ENCODE data around the gene SCG5. TPM values are rescaled to one million over a fixed set of nuclear protein-coding genes. Genes with fewer than 3 reads are reported as not detected.

The SCG5 gene
- total RNA-seq, 1 experiment from 2014 or later: 23.9 TPM

- no peak overlapping the region for H2BK20ac ChIP-seq (ENCODE audit: low read depth, low read length, poor library complexity, severe bottlenecking)
- no peaks in the 10 kb centered on the region for H3K79me1 ChIP-seq (ENCODE audit: insufficient read depth, low read depth, low read length, poor library complexity, severe bottlenecking)
- H4K8ac ChIP-seq (replicated peaks; ENCODE audit: insufficient read length, low read depth, low read length): no peak overlapping the region
- Mint-ChIP-seq H3K4me1 (peaks cover 7 to 16% of the 10 kb centered on the region in 2 experiments; a peak in 3 of 4 replicates), H3K36me3 (ENCODE audit: insufficient read depth in 1 of 3, low read depth in 3 of 3) (peaks cover 4 to 29% (median 7%) of the 10 kb centered on the region in 3 experiments; a peak in 6 of 7 replicates), H3K27ac (0 out of 7 replicates have a peak overlapping the region, but pooled peaks of 1 of the 3 experiments have one; percentile 34), H3K27me3 (ENCODE audit: low read depth) (no peaks in the 10 kb centered on the region; the same call in 1 of the 2 replicates), H3K9me3 (no peaks in the 10 kb centered on the region; a peak in 1 of 5 replicates), H3K4me3 (no peak overlapping the region)
- H4K91ac ChIP-seq (ENCODE audit: insufficient read length, low read depth, low read length): no peak overlapping the region
- H3K79me2 ChIP-seq (ENCODE audit: insufficient read depth, low read length): no peaks in the 10 kb centered on the region
- no peak overlapping the region for H3K9ac ChIP-seq (ENCODE audit: extremely low read depth, insufficient read length, low read length)
- H3K27ac ChIP-seq (ENCODE audit: insufficient read length, low read depth, low read length): no peak overlapping the region
- H2BK15ac ChIP-seq (ENCODE audit: low read depth, low read length): no peak overlapping the region
- H4K5ac ChIP-seq (ENCODE audit: insufficient read length, low read depth, low read length): no peak overlapping the region
- H3K18ac ChIP-seq (ENCODE audit: insufficient read length, low read depth, low read length): no peak overlapping the region
- H2BK12ac ChIP-seq (ENCODE audit: insufficient read length, low read depth, low read length): no peak overlapping the region
- no peak overlapping the region for H2AK5ac ChIP-seq (ENCODE audit: insufficient read length, low read length)
- H3K14ac ChIP-seq (ENCODE audit: insufficient read depth, low read length): no peak overlapping the region
- no peak overlapping the region for H3K56ac ChIP-seq (ENCODE audit: insufficient read length, low read depth, low read length)
- no peak overlapping the region for H2BK120ac ChIP-seq (ENCODE audit: low read depth, low read length, poor library complexity, severe bottlenecking)
- H3K23me2 ChIP-seq (ENCODE audit: insufficient read length, low read depth, low read length, poor library complexity, severe bottlenecking): no peaks in the 10 kb centered on the region
- H3K27me3 ChIP-seq (ENCODE audit: insufficient read depth, low read length): no peaks in the 10 kb centered on the region
- H3T11ph ChIP-seq (ENCODE audit: low read length): no peak overlapping the region
- H4K20me1 ChIP-seq (ENCODE audit: control insufficient read depth, insufficient read depth, insufficient read length): no peaks in the 10 kb centered on the region
- DNase-seq: no peak
- H2AFZ ChIP-seq (ENCODE audit: low read length): no peak overlapping the region
- no peak overlapping the region for H3K4me2 ChIP-seq (ENCODE audit: insufficient read depth, insufficient read length, low read length)
- H3K4ac ChIP-seq (ENCODE audit: low read depth, low read length): no peak overlapping the region
- whole genome bisulfite sequencing (ENCODE audit: extremely low coverage, insufficient read length, low lambda C conversion rate): no CpG with 5 or more reads among the region's 2 CpGs
- peaks cover 4% of the 10 kb centered on the region; the same call in 1 of the 2 replicates for H3K4me1 ChIP-seq (ENCODE audit: insufficient read depth, low read length)
- no peak overlapping the region for H3K23ac ChIP-seq (ENCODE audit: insufficient read length, low read depth, low read length)
- no peak for TF ChIP-seq CTCF (conservative IDR thresholded peaks at IDR 0.05)
- H3K9me3 ChIP-seq (ENCODE audit: control insufficient read depth, low read depth, low read length): no peaks in the 10 kb centered on the region
- H2BK5ac ChIP-seq (ENCODE audit: insufficient read length, low read length): no peak overlapping the region
These were observed 46.7 kb downstream of the SCG5 start for GRCh38 chr15:32688151-32688639.

Measured in H9 (cell line).